Hematopoietic multipotent progenitor cell treated with erythropoietin and hydrocortisone succinate and interleukin-3 and kit ligand, for 17 days (in vitro differentiated cells): ENCODE results near the gene MOK.
"Not testable (repeated sequence)": the region's sequence is repeated elsewhere in the genome, so short reads cannot be mapped to it uniquely, and the experiment has no call there.

Experiments
- DNase-seq: peaks from one replicate; pipeline ENCODE4 v3.0.0-alpha.2; 2015; ENCODE audit warnings: low spot score

Gene MOK

GRCh38 chr14:102304611-102305506, at the start of gene MOK:
MOK (minus strand) TSS chr14:102305164; CDS start chr14:102304968, 196 bp downstream.
- peak; percentile 99 for DNase-seq

- DNase-seq = no peak
These were observed 48.2 kb upstream of the MOK start for GRCh38 chr14:102353126-102353619.

- no peak for DNase-seq
These were observed 47.2 kb upstream of the MOK start for GRCh38 chr14:102352213-102352612.

- DNase-seq = not testable (repeated sequence)
These were observed 46.6 kb upstream of the MOK start for GRCh38 chr14:102351593-102351992.

- DNase-seq = no peak
These were observed 46.1 kb upstream of the MOK start for GRCh38 chr14:102351023-102351422.

GRCh38 chr14:102348376-102348775, 43.4 kb upstream of the MOK start:
- no peak for DNase-seq

- DNase-seq = no peak
These were observed 41.7 kb upstream of the MOK start for GRCh38 chr14:102346645-102347044.

- DNase-seq = no peak
These were observed 40.3 kb upstream of the MOK start for GRCh38 chr14:102345232-102345631.

GRCh38 chr14:102344485-102344884, 39.5 kb upstream of the MOK start:
- DNase-seq = no peak

- no peak for DNase-seq
These were observed 39.1 kb upstream of the MOK start for GRCh38 chr14:102344084-102344483.

GRCh38 chr14:102342238-102342637, 37.3 kb upstream of the MOK start:
- DNase-seq = no peak

- DNase-seq = no peak
These were observed 36.6 kb upstream of the MOK start for GRCh38 chr14:102341566-102341965.

GRCh38 chr14:102338724-102339123, 33.8 kb upstream of the MOK start:
- DNase-seq = no peak

- DNase-seq = no peak
These were observed 30.2 kb upstream of the MOK start for GRCh38 chr14:102335163-102335562.

- no peak for DNase-seq
These were observed 29.1 kb upstream of the MOK start for GRCh38 chr14:102333795-102334705.

- no peak for DNase-seq
These were observed 28.4 kb upstream of the MOK start for GRCh38 chr14:102333390-102333789.

GRCh38 chr14:102330806-102331205, 25.8 kb upstream of the MOK start:
- DNase-seq = no peak

- not testable (repeated sequence) for DNase-seq
These were observed 24.4 kb upstream of the MOK start for GRCh38 chr14:102329381-102329780.

- DNase-seq = no peak
These were observed 21.6 kb upstream of the MOK start for GRCh38 chr14:102326583-102326982.

GRCh38 chr14:102325791-102326345, 20.9 kb upstream of the MOK start:
- DNase-seq = no peak

GRCh38 chr14:102323102-102323501, 18.1 kb upstream of the MOK start:
- DNase-seq = peak; percentile 58
